Effector memory CD4-positive, alpha-beta T cell (primary cell): Measurements from ENCODE around the gene MAPK8IP3.
"Not testable (repeated sequence)": the region's sequence is repeated elsewhere in the genome, so short reads cannot be mapped to it uniquely, and the experiment has no call there.

Source experiments
- DNase-seq, 3 donors: peaks; one replicate each; pipeline ENCODE4 v3.0.0-alpha.2; 2020
- H3K27ac ChIP-seq: 2 replicates; pipeline ENCODE4 v1.7.0; 2013; ENCODE audit warnings: mild to moderate bottlenecking, low read length, moderate library complexity; ENCODE audit not compliant: insufficient read depth, poor library complexity, severe bottlenecking
- H3K27me3 ChIP-seq: replicated peaks from 2 replicates; pipeline ENCODE4 v1.7.0; 2013; ENCODE audit warnings: mild to moderate bottlenecking, low read length; ENCODE audit not compliant: insufficient read depth, control insufficient read depth, poor library complexity, severe bottlenecking
- H3K36me3 ChIP-seq: 2 replicates; pipeline ENCODE4 v1.7.0; 2013; ENCODE audit warnings: mild to moderate bottlenecking, low read length, moderate library complexity; ENCODE audit not compliant: control insufficient read depth, insufficient read depth
- H3K4me1 ChIP-seq: 2 replicates; pipeline ENCODE4 v1.7.0; 2013; ENCODE audit warnings: low read length, mild to moderate bottlenecking; ENCODE audit not compliant: control insufficient read depth, insufficient read depth, poor library complexity, severe bottlenecking
- H3K4me3 ChIP-seq: 2 replicates; pipeline ENCODE4 v1.7.0; 2013; ENCODE audit warnings: low read length, low read depth, mild to moderate bottlenecking; ENCODE audit not compliant: insufficient read depth, poor library complexity, severe bottlenecking
- H3K9me3 ChIP-seq: 2 replicates; pipeline ENCODE4 v1.7.0; 2013; ENCODE audit warnings: mild to moderate bottlenecking, low read length, moderate library complexity; ENCODE audit not compliant: control insufficient read depth

MAPK8IP3 gene

GRCh38 chr16:1691956-1692355 lies 14.0 kb upstream of the MAPK8IP3 start:
- H3K4me1 ChIP-seq: no peaks in the 10 kb centered on the region
- no peaks in the 10 kb centered on the region for H3K27me3 ChIP-seq
- DNase-seq: no peak
- no peak overlapping the region for H3K4me3 ChIP-seq
- H3K9me3 ChIP-seq: no peaks in the 10 kb centered on the region
- H3K27ac ChIP-seq: no peak overlapping the region
- H3K36me3 ChIP-seq: peaks cover 63% of the 10 kb centered on the region

- Histone ChIP-seq H3K27ac (no peak overlapping the region), H3K4me3 (no peak overlapping the region), H3K36me3 (peaks cover 65% of the 10 kb centered on the region), H3K27me3 (no peaks in the 10 kb centered on the region), H3K9me3 (no peaks in the 10 kb centered on the region), H3K4me1 (no peaks in the 10 kb centered on the region)
- DNase-seq: no peak
Observed at GRCh38 chr16:1696863-1697262, 9.1 kb upstream of the MAPK8IP3 start.

- H3K27ac ChIP-seq: no peak overlapping the region
- no peaks in the 10 kb centered on the region for H3K4me1 ChIP-seq
- no peak overlapping the region for H3K4me3 ChIP-seq
- no peaks in the 10 kb centered on the region for H3K9me3 ChIP-seq
- no peaks in the 10 kb centered on the region for H3K27me3 ChIP-seq
- peaks cover 47% of the 10 kb centered on the region for H3K36me3 ChIP-seq
- no peak for DNase-seq
Observed at GRCh38 chr16:1698680-1699079, 7.3 kb upstream of the MAPK8IP3 start.

- no peaks in the 10 kb centered on the region for H3K9me3 ChIP-seq
Observed at GRCh38 chr16:1700246-1700645, 5.7 kb upstream of the MAPK8IP3 start.

GRCh38 chr16:1701216-1701878 lies 4.6 kb upstream of the MAPK8IP3 start:
- no peak for DNase-seq
- H3K4me1 ChIP-seq: no peaks in the 10 kb centered on the region
- no peaks in the 10 kb centered on the region for H3K9me3 ChIP-seq
- H3K27ac ChIP-seq: no peak overlapping the region
- peaks cover 41% of the 10 kb centered on the region for H3K36me3 ChIP-seq
- no peak overlapping the region for H3K4me3 ChIP-seq
- no peaks in the 10 kb centered on the region for H3K27me3 ChIP-seq

More at GRCh38 chr16:1700246-1700645, 5.7 kb upstream of the MAPK8IP3 start:
- no peaks in the 10 kb centered on the region for H3K27me3 ChIP-seq
- no peak overlapping the region for H3K4me3 ChIP-seq
- H3K4me1 ChIP-seq: no peaks in the 10 kb centered on the region
- H3K36me3 ChIP-seq: peaks cover 41% of the 10 kb centered on the region
- no peak overlapping the region for H3K27ac ChIP-seq
- DNase-seq: no peak

- H3K9me3 ChIP-seq, H3K27me3 ChIP-seq: not testable (repeated sequence)
- DNase-seq: peak in 2 of 3 donors; percentile 28 to 32
- H3K36me3 ChIP-seq: peaks cover 10% of the 10 kb centered on the region
- peak overlapping the region; percentile 88 for H3K4me3 ChIP-seq
- H3K27ac ChIP-seq: peak overlapping the region; percentile 85
- H3K4me1 ChIP-seq: peaks cover 21% of the 10 kb centered on the region
Observed at GRCh38 chr16:1705324-1705687, 689 bp upstream of the MAPK8IP3 start.

GRCh38 chr16:1706386-1707192 lies 594 bp downstream of the MAPK8IP3 start:
- peak in 1 of 3 donors; percentile 4 for DNase-seq
- Histone ChIP-seq H3K36me3 (peaks cover 4% of the 10 kb centered on the region), H3K27me3 (no peaks in the 10 kb centered on the region), H3K9me3 (no peaks in the 10 kb centered on the region), H3K27ac (peak overlapping the region; percentile 85), H3K4me1 (peaks cover 21% of the 10 kb centered on the region), H3K4me3 (peak overlapping the region; percentile 88)

GRCh38 chr16:1707193-1707790 lies 1.3 kb downstream of the MAPK8IP3 start:
- Histone ChIP-seq H3K4me1 (peaks cover 21% of the 10 kb centered on the region), H3K36me3 (peaks cover 4% of the 10 kb centered on the region), H3K4me3 (peak overlapping the region; percentile 88), H3K9me3 (no peaks in the 10 kb centered on the region), H3K27me3 (no peaks in the 10 kb centered on the region), H3K27ac (peak overlapping the region; percentile 60)
- no peak for DNase-seq

GRCh38 chr16:1708083-1708767 lies 2.2 kb downstream of the MAPK8IP3 start:
- DNase-seq: no peak
- Histone ChIP-seq H3K27me3 (no peaks in the 10 kb centered on the region), H3K36me3 (peaks cover 9% of the 10 kb centered on the region), H3K9me3 (no peaks in the 10 kb centered on the region), H3K4me1 (peaks cover 21% of the 10 kb centered on the region), H3K27ac (no peak overlapping the region), H3K4me3 (no peak overlapping the region)
